GM18508 (cell line): Measurements from ENCODE around the gene RND1.
"Not testable (repeated sequence)": the region's sequence is repeated elsewhere in the genome, so short reads cannot be mapped to it uniquely, and the experiment has no call there.

ENCODE experiments used
- ATAC-seq: cut with Tn5 transposase; IDR thresholded peaks from one replicate; pipeline ENCODE4 v1.9.1; 2021; ENCODE audit warnings: moderate number of reproducible peaks; ENCODE audit not compliant: insufficient read depth, unreplicated experiment

Gene RND1

GRCh38 chr12:48865281-48866051 is at the start of gene RND1:
Gene RND1 (minus strand): TSS chr12:48865870. CDS start chr12:48865767, 103 bp downstream.
- ATAC-seq = peak; percentile 76

GRCh38 chr12:48910196-48910595 is 44.5 kb upstream of the RND1 start:
- ATAC-seq = no peak

GRCh38 chr12:48909698-48910097 is 44.0 kb upstream of the RND1 start:
- ATAC-seq = not testable (repeated sequence)

GRCh38 chr12:48907245-48907644 is 41.6 kb upstream of the RND1 start:
- no peak for ATAC-seq

GRCh38 chr12:48903982-48904411 is 38.3 kb upstream of the RND1 start:
- no peak for ATAC-seq

- no peak for ATAC-seq
Measured at GRCh38 chr12:48903363-48903981, 37.8 kb upstream of the RND1 start.

- no peak for ATAC-seq
Measured at GRCh38 chr12:48901278-48901677, 35.6 kb upstream of the RND1 start.

- no peak for ATAC-seq
Measured at GRCh38 chr12:48899651-48900050, 34.0 kb upstream of the RND1 start.

- no peak for ATAC-seq
Measured at GRCh38 chr12:48894271-48894670, 28.6 kb upstream of the RND1 start.

- ATAC-seq = no peak
Measured at GRCh38 chr12:48890657-48891418, 25.2 kb upstream of the RND1 start.

GRCh38 chr12:48889679-48890078 is 24.0 kb upstream of the RND1 start:
- ATAC-seq = no peak

GRCh38 chr12:48883305-48884161 is 17.9 kb upstream of the RND1 start:
- ATAC-seq = no peak

- no peak for ATAC-seq
Measured at GRCh38 chr12:48882972-48883304, 17.3 kb upstream of the RND1 start.

- ATAC-seq = no peak
Measured at GRCh38 chr12:48882315-48882687, 16.6 kb upstream of the RND1 start.

- ATAC-seq = no peak
Measured at GRCh38 chr12:48881686-48882314, 16.1 kb upstream of the RND1 start.

GRCh38 chr12:48880647-48881046 is 15.0 kb upstream of the RND1 start:
- no peak for ATAC-seq

- no peak for ATAC-seq
Measured at GRCh38 chr12:48878548-48878947, 12.9 kb upstream of the RND1 start.

GRCh38 chr12:48875944-48876515 is 10.4 kb upstream of the RND1 start:
- ATAC-seq = no peak

GRCh38 chr12:48873534-48873933 is 7.9 kb upstream of the RND1 start:
- not testable (repeated sequence) for ATAC-seq

GRCh38 chr12:48873096-48873495 is 7.4 kb upstream of the RND1 start:
- no peak for ATAC-seq
